H1 (cell line): ENCODE results near the gene ALK. TPM values are rescaled to one million over a fixed set of nuclear protein-coding genes. Genes with fewer than 3 reads are reported as not detected.

Experiments
- CTCF ChIA-PET: fragments of 300-600 bp; sonication (Branson Sonifier 250); formaldehyde crosslinking; loops from one replicate; lab custom pipeline; 2021; ENCODE audit not compliant: partially characterized antibody; lab: Charles Lee
- POLR2A ChIA-PET: fragments of 300-600 bp; sonication (Branson Sonifier 250); formaldehyde crosslinking; loops from one replicate; lab custom pipeline; 2021; ENCODE audit warnings: inconsistent platforms; ENCODE audit not compliant: partially characterized antibody; lab: Charles Lee
- DNase-seq, 2 experiments: peaks; one replicate each; pipeline versions ENCODE4 v3.0.0 to v3.0.0-alpha.2; 2010 to 2022; ENCODE audit warnings: low spot score in 2 of 2, low read depth in 1 of 2, mixed read lengths in 1 of 2
- FAIRE-seq: peaks from 2 replicates; lab custom pipeline; 2011; peaks lifted over from hg19 to GRCh38; lab: Jason Lieb, UNC
- H2AFZ ChIP-seq: 2 replicates; pipeline ENCODE4 v1.8.1; 2012; ENCODE audit warnings: low read length, inconsistent platforms
- H2AK5ac ChIP-seq: 2 replicates; pipeline ENCODE4 v1.6.1; 2013; ENCODE audit warnings: low read depth, low read length
- H2BK120ac ChIP-seq: replicated peaks from 2 replicates; pipeline ENCODE3; 2013; ENCODE audit warnings: low read depth, low read length, inconsistent platforms
- H2BK12ac ChIP-seq: 2 replicates; pipeline ENCODE4 v1.6.1; 2013; ENCODE audit warnings: low read depth, low read length
- H2BK15ac ChIP-seq: 2 replicates; pipeline ENCODE4 v1.6.1; 2013; ENCODE audit warnings: low read length
- H2BK20ac ChIP-seq: 2 replicates; pipeline ENCODE4 v1.6.1; 2013; ENCODE audit warnings: low read length
- H2BK5ac ChIP-seq: 2 replicates; pipeline ENCODE4 v1.6.1; 2013; ENCODE audit warnings: low read depth, low read length
- H3K14ac ChIP-seq: 2 replicates; pipeline ENCODE4 v1.6.1; 2013; ENCODE audit warnings: inconsistent platforms; ENCODE audit not compliant: insufficient read length
- H3K18ac ChIP-seq: 2 replicates; pipeline ENCODE4 v1.6.1; 2013; ENCODE audit warnings: low read length; ENCODE audit errors: extremely low read depth
- H3K23ac ChIP-seq: 2 replicates; pipeline ENCODE4 v1.6.1; 2013; ENCODE audit warnings: inconsistent platforms; ENCODE audit not compliant: insufficient read length
- H3K23me2 ChIP-seq: 2 replicates; pipeline ENCODE4 v1.6.1; 2013; ENCODE audit warnings: low read depth, low read length
- H3K27ac ChIP-seq: 2 replicates; pipeline ENCODE4 v1.6.1; 2011; ENCODE audit warnings: low read depth, low read length, inconsistent platforms
- H3K27me3 ChIP-seq, 4 experiments: replicated peaks in 1 of 4; 1 replicate in 1 of 4; 2 replicates in 3 of 4; pipeline versions ENCODE4 v1.6.1 to v1.8.1; 2011 to 2013; ENCODE audit warnings: low read length in 3 of 4, mild to moderate bottlenecking in 3 of 4, inconsistent platforms in 2 of 4, mixed read lengths in 2 of 4, moderate library complexity in 1 of 4; ENCODE audit not compliant: control insufficient read depth in 3 of 4, insufficient read depth in 3 of 4; ENCODE audit errors: extremely low read depth in 1 of 4
- H3K36me3 ChIP-seq, 4 experiments: 2 replicates each; pipeline versions ENCODE4 v1.6.1 to v1.8.1; 2011 to 2013; ENCODE audit warnings: mild to moderate bottlenecking in 4 of 4, low read length in 3 of 4, moderate library complexity in 2 of 4, control low read depth in 1 of 4, inconsistent platforms in 1 of 4; ENCODE audit not compliant: insufficient read depth in 4 of 4, control insufficient read depth in 2 of 4
- H3K4ac ChIP-seq: replicated peaks from 2 replicates; pipeline ENCODE3; 2013; ENCODE audit warnings: low read length, low read depth, mixed read lengths, inconsistent platforms; ENCODE audit not compliant: insufficient read length
- H3K4me1 ChIP-seq, 4 experiments: replicated peaks in 1 of 4; 1 replicate in 1 of 4; 2 replicates in 3 of 4; pipeline versions ENCODE4 v1.6.1 to v1.8.1; 2011 to 2013; ENCODE audit warnings: low read length in 3 of 4, inconsistent platforms in 2 of 4, mixed read lengths in 1 of 4; ENCODE audit not compliant: insufficient read depth in 4 of 4, control insufficient read depth in 3 of 4
- H3K4me2 ChIP-seq, 2 experiments: 2 replicates each; pipeline versions ENCODE4 v1.6.1 to v1.8.1; 2011 to 2013; ENCODE audit warnings: low read depth in 2 of 2, low read length in 2 of 2, control low read depth in 1 of 2, inconsistent platforms in 1 of 2, mild to moderate bottlenecking in 1 of 2; ENCODE audit not compliant: insufficient read depth in 1 of 2
- H3K4me3 ChIP-seq, 4 experiments: fragments of 200-600, 300-600 bp in 1 of 4; sonication (generic), shearing (Covaris generic), sonication (Bioruptor Twin) in 1 of 4; 2 replicates each; pipeline versions ENCODE4 v1.5.1 to v1.8.1; 2011 to 2016; ENCODE audit warnings: low read length in 4 of 4, low read depth in 3 of 4, control low read depth in 2 of 4, inconsistent platforms in 2 of 4, mild to moderate bottlenecking in 2 of 4, mixed read lengths in 1 of 4, moderate library complexity in 1 of 4; ENCODE audit not compliant: insufficient read depth in 2 of 4; ENCODE audit errors: extremely low read depth in 1 of 4
- H3K56ac ChIP-seq: replicated peaks from 2 replicates; pipeline ENCODE3; 2013; ENCODE audit warnings: low read depth, mild to moderate bottlenecking, mixed read lengths, low read length, inconsistent platforms; ENCODE audit not compliant: insufficient read length
- H3K79me1 ChIP-seq: 2 replicates; pipeline ENCODE4 v1.6.1; 2013; ENCODE audit warnings: low read depth, low read length, control low read depth
- H3K79me2 ChIP-seq, 2 experiments: 2 replicates each; pipeline versions ENCODE4 v1.6.1 to v1.8.1; 2012 to 2013; ENCODE audit warnings: low read length in 2 of 2, mild to moderate bottlenecking in 2 of 2, inconsistent platforms in 1 of 2; ENCODE audit not compliant: insufficient read depth in 2 of 2, control insufficient read depth in 1 of 2
- H3K9ac ChIP-seq, 4 experiments: replicated peaks in 1 of 4; 1 replicate in 1 of 4; 2 replicates in 3 of 4; pipeline versions ENCODE4 v1.6.1 to v1.8.1; 2011 to 2013; ENCODE audit warnings: low read depth in 3 of 4, low read length in 3 of 4, control low read depth in 2 of 4, mild to moderate bottlenecking in 2 of 4, moderate library complexity in 2 of 4, inconsistent platforms in 1 of 4; ENCODE audit errors: extremely low read depth in 1 of 4
- H3K9me3 ChIP-seq, 2 experiments: 2 replicates each; pipeline versions ENCODE4 v1.6.1 to v1.8.1; 2012 to 2013; ENCODE audit warnings: mild to moderate bottlenecking in 2 of 2, moderate library complexity in 2 of 2, control low read depth in 1 of 2, inconsistent platforms in 1 of 2, low read depth in 1 of 2, low read length in 1 of 2, mixed read lengths in 1 of 2; ENCODE audit not compliant: insufficient read depth in 2 of 2
- H4K20me1 ChIP-seq, 2 experiments: replicated peaks in 1 of 2; 2 replicates each; pipeline versions ENCODE3 to v1.8.1; 2011 to 2013; ENCODE audit warnings: inconsistent platforms in 2 of 2, low read length in 2 of 2, mild to moderate bottlenecking in 1 of 2; ENCODE audit not compliant: insufficient read depth in 2 of 2, control insufficient read depth in 1 of 2
- H4K5ac ChIP-seq: 2 replicates; pipeline ENCODE4 v1.6.1; 2013; ENCODE audit warnings: low read length, low read depth, mixed read lengths, inconsistent platforms; ENCODE audit not compliant: insufficient read length
- H4K8ac ChIP-seq: 2 replicates; pipeline ENCODE4 v1.8.0; 2013; ENCODE audit warnings: mild to moderate bottlenecking, moderate library complexity, low read length, inconsistent platforms; ENCODE audit not compliant: insufficient read depth; ENCODE audit errors: extremely low read depth
- H4K91ac ChIP-seq: replicated peaks from 2 replicates; pipeline ENCODE3; 2013; ENCODE audit warnings: low read length, mixed read lengths, inconsistent platforms; ENCODE audit not compliant: insufficient read length
- CHD2 ChIP-seq: IDR thresholded peaks from 2 replicates; pipeline ENCODE4 v1.6.1; 2012; ENCODE audit warnings: low read length, improper control_type of control experiment
- JUND ChIP-seq: IDR thresholded peaks from 2 replicates; pipeline ENCODE4 v1.6.1; 2011; ENCODE audit warnings: mild to moderate bottlenecking, improper control_type of control experiment, low read length
- PHF8 ChIP-seq: fragments of 200-600 bp; sonication (generic); conservative IDR thresholded peaks from 2 replicates; pipeline ENCODE4 v1.7.1; 2012; ENCODE audit warnings: low read depth, mild to moderate bottlenecking, inconsistent platforms, low read length, moderate library complexity
- RBBP5 ChIP-seq: IDR thresholded peaks from 2 replicates; pipeline ENCODE4 v1.7.1; 2012; ENCODE audit warnings: low read depth, mild to moderate bottlenecking, inconsistent platforms, low read length, moderate library complexity, borderline replicate concordance
- SIN3A ChIP-seq, 2 experiments: IDR thresholded peaks in 1 of 2; conservative IDR thresholded peaks in 1 of 2; 2 replicates each; pipeline ENCODE4 v1.6.1; 2011 to 2012; ENCODE audit warnings: low read length in 2 of 2, improper control_type of control experiment in 1 of 2, low read depth in 1 of 2, mild to moderate bottlenecking in 1 of 2
- SUZ12 ChIP-seq: fragments of 200-600 bp; sonication (generic); IDR thresholded peaks from 2 replicates; pipeline ENCODE4 v1.6.1; 2012; ENCODE audit warnings: mild to moderate bottlenecking, inconsistent platforms, low read length, moderate library complexity, mixed read lengths
- TBP ChIP-seq: IDR thresholded peaks from 2 replicates; pipeline ENCODE4 v1.6.1; 2011; ENCODE audit warnings: low read depth, low read length, improper control_type of control experiment
- YY1 ChIP-seq: IDR thresholded peaks from 2 replicates; pipeline ENCODE4 v1.6.1; 2011; ENCODE audit warnings: low read depth, mild to moderate bottlenecking, low read length
- ZNF274 ChIP-seq: IDR thresholded peaks from 2 replicates; pipeline ENCODE4 v1.7.0; 2012; ENCODE audit warnings: low read length, borderline replicate concordance; ENCODE audit errors: extremely low read depth
- WGBS, 2 experiments: shearing (Covaris generic) in 1 of 2; methylation state at CpG; one replicate each; pipeline versions ENCODE4 v1.1.6 to v1.1.7; 2013 to 2015; ENCODE audit warnings: low lambda C conversion rate in 2 of 2, mixed read lengths in 2 of 2, inconsistent platforms in 1 of 2, low coverage in 1 of 2, missing lambda C conversion rate in 1 of 2; ENCODE audit not compliant: insufficient replicate concordance in 2 of 2, insufficient coverage in 1 of 2, insufficient read length in 1 of 2; ENCODE audit errors: extremely low coverage in 1 of 2, missing lambda C conversion rate in 1 of 2; 5-methylcytosine and 5-hydroxymethylcytosine counted together
- polyA plus RNA-seq, 7 experiments: library from polyadenylated mRNA; depleted of rRNA in 3 of 7; stranded (reverse) in 5 of 7; unstranded in 2 of 7; fragments of >200 nt in 5 of 7; fragments of 200-250 nt in 2 of 7; gene quantifications; 1 replicate in 5 of 7; 2 replicates in 1 of 7; 4 replicates in 1 of 7; pipeline versions ENCODE4 v1.2.1 to v1.2.3, GENCODE V29; 2011 to 2013; ENCODE audit warnings: missing spikeins in 2 of 7, mixed read lengths in 2 of 7
- total RNA-seq: library from RNA; stranded (reverse); fragmentation: NEBNext Ultra II Directional; extraction: Animal tissue kit (Norgen Biotek cat#: 25700); gene quantifications from 2 replicates; pipeline ENCODE4 v1.2.1, GENCODE V29; 2021
- TF ChIP-seq, protein P1 (sequence below): IDR thresholded peaks from 2 replicates; pipeline ENCODE4 v1.6.1; 2012; ENCODE audit warnings: low read length, inconsistent platforms
- TF ChIP-seq, protein P2 (sequence below): IDR thresholded peaks from 2 replicates; pipeline ENCODE4 v1.6.1; 2012; ENCODE audit warnings: inconsistent platforms

The ALK gene
- total and polyA plus RNA-seq, 2 of the 8 experiments (the other 6 are each of a cell fraction or from before 2014, with no cell fraction given): 0.02 to 0.09 TPM

DNA sequence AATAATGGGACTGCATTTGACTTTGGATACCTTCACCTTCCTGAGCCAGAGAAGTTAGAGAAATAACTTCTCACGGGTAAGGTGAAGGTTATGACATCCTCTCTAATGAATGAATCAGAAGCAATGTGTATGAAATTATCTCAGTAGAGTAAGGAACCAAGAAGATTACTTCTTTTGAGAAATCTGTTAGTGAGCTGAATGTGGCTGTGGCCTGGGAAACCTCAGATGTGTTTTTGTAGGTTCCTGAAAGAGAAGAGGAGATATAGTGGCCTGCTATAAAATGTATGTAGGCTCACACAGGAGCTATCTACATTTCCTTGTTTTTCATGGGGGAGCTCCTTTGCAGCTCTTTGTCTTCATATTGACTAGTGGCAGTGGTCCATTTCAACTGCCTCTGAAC, 543.6 kb downstream of the ALK start:
- POLR2A ChIA-PET: no interaction called here
- H4K20me1 ChIP-seq: no peaks in the 10 kb centered on the region

More for the DNA sequence above, 543.6 kb downstream of the ALK start:
- H3K79me1 ChIP-seq: no peaks in the 10 kb centered on the region
- no peak overlapping the region for H3K4me3 ChIP-seq
- H3K23ac ChIP-seq: no peak overlapping the region
- TF ChIP-seq, protein P1, sequence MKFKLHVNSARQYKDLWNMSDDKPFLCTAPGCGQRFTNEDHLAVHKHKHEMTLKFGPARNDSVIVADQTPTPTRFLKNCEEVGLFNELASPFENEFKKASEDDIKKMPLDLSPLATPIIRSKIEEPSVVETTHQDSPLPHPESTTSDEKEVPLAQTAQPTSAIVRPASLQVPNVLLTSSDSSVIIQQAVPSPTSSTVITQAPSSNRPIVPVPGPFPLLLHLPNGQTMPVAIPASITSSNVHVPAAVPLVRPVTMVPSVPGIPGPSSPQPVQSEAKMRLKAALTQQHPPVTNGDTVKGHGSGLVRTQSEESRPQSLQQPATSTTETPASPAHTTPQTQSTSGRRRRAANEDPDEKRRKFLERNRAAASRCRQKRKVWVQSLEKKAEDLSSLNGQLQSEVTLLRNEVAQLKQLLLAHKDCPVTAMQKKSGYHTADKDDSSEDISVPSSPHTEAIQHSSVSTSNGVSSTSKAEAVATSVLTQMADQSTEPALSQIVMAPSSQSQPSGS: no peak
- TF ChIP-seq TBP (no peak), JUND (no peak), SIN3A (conservative IDR thresholded peaks at IDR 0.05 in 1 of 2, IDR thresholded peaks at IDR 0.05 in 1 of 2; ENCODE audit: low read depth in 1 of 2, low read length in 2 of 2) (no peak), CHD2 (no peak), YY1 (no peak), SUZ12 (no peak), ZNF274 (no peak), PHF8 (no peak), RBBP5 (no peak)
- TF ChIP-seq, protein P2, sequence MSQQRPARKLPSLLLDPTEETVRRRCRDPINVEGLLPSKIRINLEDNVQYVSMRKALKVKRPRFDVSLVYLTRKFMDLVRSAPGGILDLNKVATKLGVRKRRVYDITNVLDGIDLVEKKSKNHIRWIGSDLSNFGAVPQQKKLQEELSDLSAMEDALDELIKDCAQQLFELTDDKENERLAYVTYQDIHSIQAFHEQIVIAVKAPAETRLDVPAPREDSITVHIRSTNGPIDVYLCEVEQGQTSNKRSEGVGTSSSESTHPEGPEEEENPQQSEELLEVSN: no peak
- TF ChIP-seq, all 59 proteins: peak for 0
- Histone ChIP-seq H2BK5ac (no peak overlapping the region), H2BK20ac (no peak overlapping the region), H3K9me3 (no peaks in the 10 kb centered on the region), H2AFZ (no peak overlapping the region), H4K8ac (no peak overlapping the region), H2BK120ac (no peak overlapping the region), H3K79me2 (no peaks in the 10 kb centered on the region), H4K91ac (no peak overlapping the region), H3K4ac (no peak overlapping the region), H4K5ac (no peak overlapping the region), H3K56ac (no peak overlapping the region), H3K4me1 (peaks cover 0 to 11% (median 4%) of the 10 kb centered on the region in 4 experiments; a peak in 6 of 7 replicates), H2BK12ac (no peak overlapping the region), H3K27ac (no peak overlapping the region), H3K14ac (no peak overlapping the region), H2BK15ac (no peak overlapping the region), H3K9ac (no peak overlapping the region), H3K27me3 (no peaks in the 10 kb centered on the region), H3K4me2 (no peak overlapping the region), H3K18ac (no peak overlapping the region), H3K36me3 (no peaks in the 10 kb centered on the region), H3K23me2 (no peaks in the 10 kb centered on the region), H2AK5ac (no peak overlapping the region)
- no peak for FAIRE-seq
- CTCF ChIA-PET: no interaction called here
- WGBS, 2 experiments: 87% methylated on average over 1 of the region's 1 CpG; no CpG with 5 or more reads in 1 of the 2 experiments
- no peak for DNase-seq
